Posterior vena cava (tissue), 2 donors: ENCODE data around the gene ZNF729. TPM values are rescaled to one million over a fixed set of nuclear protein-coding genes. Genes with fewer than 3 reads are reported as not detected.
"Not testable (repeated sequence)": the region's sequence is repeated elsewhere in the genome, so short reads cannot be mapped to it uniquely, and the experiment has no call there.

Experiments used
- DNase-seq: peaks from one replicate; pipeline ENCODE4 v3.0.0-alpha.2; 2020; ENCODE audit warnings: low spot score
- intact Hi-C, 2 donors: fragments of 100-400 bp; cut with DNase I; formaldehyde crosslinking; loops; one replicate each; pipeline versions ENCODE4 v1.14.1 to v1.14.2; 2022 to 2023
- long read RNA-seq, 2 donors: library from polyadenylated mRNA; unstranded; transcript quantifications; one replicate each; pipeline ENCODE4 v2.0.0, GENCODE V29; 2020 to 2021
- total RNA-seq, 2 donors: library from RNA; stranded (reverse); fragmentation: NEBNext Ultra II Directional; extraction: Animal tissue kit (Norgen Biotek cat#: 25700); gene quantifications; one replicate each; pipeline ENCODE4 v1.2.1, GENCODE V29; 2021
- donor health status: DM: yes; HTN: yes; CAD: no.
- donor health status: DM: yes; HTN: yes; CAD: no.

Gene ZNF729
- total RNA-seq, result not detected
- long read RNA-seq, donor 1, result 0 reads
- long read RNA-seq, donor 2, result 0 reads

- intact Hi-C loops, result no loop called here
- peak; percentile 62 for DNase-seq
Observed at GRCh38 chr19:22286151-22286810, at the start of gene ZNF729. Gene ZNF729, plus strand, starts transcription at chr19:22286441. Its CDS starts 85 bp downstream, at chr19:22286526.

- DNase-seq, result no peak
- intact Hi-C loops, result no loop called here
Observed at GRCh38 chr19:22256856-22257255, 29.4 kb upstream of the ZNF729 start.

- intact Hi-C loops, result no loop called here
- DNase-seq, result no peak
Observed at GRCh38 chr19:22257381-22257780, 28.9 kb upstream of the ZNF729 start.

GRCh38 chr19:22257916-22258315 is 28.3 kb upstream of the ZNF729 start:
- intact Hi-C loops, result no loop called here
- no peak for DNase-seq

GRCh38 chr19:22260499-22260898 is 25.7 kb upstream of the ZNF729 start:
- DNase-seq, result no peak
- intact Hi-C loops, result no loop called here

GRCh38 chr19:22261596-22261995 is 24.6 kb upstream of the ZNF729 start:
- intact Hi-C loops, result no loop called here
- DNase-seq, result no peak

GRCh38 chr19:22263121-22263520 is 23.1 kb upstream of the ZNF729 start:
- intact Hi-C loops, result no loop called here
- no peak for DNase-seq

- DNase-seq, intact Hi-C loops: not testable (repeated sequence)
Observed at GRCh38 chr19:22321554-22321953, 35.3 kb downstream of the ZNF729 start.

- no peak for DNase-seq
- intact Hi-C loops, result no loop called here
Observed at GRCh38 chr19:22326219-22326618, 40.0 kb downstream of the ZNF729 start.

- intact Hi-C loops, result no loop called here
- no peak for DNase-seq
Observed at GRCh38 chr19:22327321-22327720, 41.1 kb downstream of the ZNF729 start.

- intact Hi-C loops, result no loop called here
- DNase-seq, result no peak
Observed at GRCh38 chr19:22331521-22331920, 45.3 kb downstream of the ZNF729 start.

- intact Hi-C loops, result no loop called here
- DNase-seq, result no peak
Observed at GRCh38 chr19:22332924-22333323, 46.7 kb downstream of the ZNF729 start.

GRCh38 chr19:22335716-22336115 is 49.5 kb downstream of the ZNF729 start:
- DNase-seq, result no peak
- intact Hi-C loops, result no loop called here

- intact Hi-C loops, result no loop called here
- DNase-seq, result no peak
Observed at GRCh38 chr19:22354665-22355064, 68.4 kb downstream of the ZNF729 start.

Other genes with a start within 250 kb of the ZNF729 start
- gene ZNF257, start 234.0 kb upstream of the ZNF729 start, total RNA-seq, result 1 to 10 TPM; 2.4 to 3.3 TPM
- 1 to 10 TPM; 2.3 to 3.0 TPM for gene ZNF676, start 89.5 kb upstream of the ZNF729 start, total RNA-seq
- gene ZNF98, start 135.9 kb downstream of the ZNF729 start, total RNA-seq, result 1 to 10 TPM; 1.9 to 3.8 TPM